Measurements from ENCODE around the gene BACE2.

The BACE2 gene

GRCh38 chr21:41321908-41322495 lies 154.0 kb downstream of the BACE2 start:
- DNase-seq (ENCODE audit: low read depth in 3 of 3) = no peak

- DNase-seq (ENCODE audit: low read depth in 3 of 3) = no peak
Measured at GRCh38 chr21:41322496-41323382, 154.8 kb downstream of the BACE2 start.

- DNase-seq (ENCODE audit: low read depth in 3 of 3) = no peak
Measured at GRCh38 chr21:41325138-41325912, 157.4 kb downstream of the BACE2 start.

DNA sequence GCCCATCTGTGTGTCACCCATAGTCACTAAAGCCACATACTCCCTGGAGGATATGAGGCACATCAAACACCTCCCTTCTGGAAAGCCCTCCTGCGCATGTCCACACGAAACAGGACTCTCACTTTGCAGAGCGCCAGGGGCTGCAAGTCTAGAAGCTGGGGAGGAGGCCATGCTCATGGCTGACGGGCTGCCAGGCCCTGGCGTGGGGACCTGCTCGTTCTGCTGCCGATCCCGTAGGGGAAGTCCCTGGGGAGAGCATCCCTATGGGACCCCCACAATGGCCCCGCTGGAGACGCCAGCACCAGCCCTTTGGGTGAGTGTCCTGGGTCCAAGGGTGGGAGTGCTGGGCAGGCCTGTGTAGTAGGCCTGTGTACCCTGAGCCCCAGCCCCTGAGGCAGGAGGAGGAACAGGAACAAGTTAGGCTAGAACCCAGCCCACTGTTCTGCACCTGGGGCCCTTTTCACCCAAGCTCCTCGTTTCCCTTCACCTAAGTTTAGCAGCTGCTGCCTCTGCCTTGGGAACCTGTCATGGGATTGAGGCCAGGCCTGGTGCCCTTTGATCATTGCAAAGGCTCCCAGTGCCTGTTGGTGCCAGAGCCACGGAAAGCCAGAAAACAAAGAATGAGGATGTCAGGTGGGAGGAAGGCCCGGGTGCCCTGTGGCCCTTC lies 158.6 kb downstream of the BACE2 start:
- no peak for DNase-seq (ENCODE audit: low read depth in 3 of 3)

- no peak for DNase-seq (ENCODE audit: low read depth in 3 of 3)
Measured at GRCh38 chr21:41327753-41328152, 159.8 kb downstream of the BACE2 start.

DNA sequence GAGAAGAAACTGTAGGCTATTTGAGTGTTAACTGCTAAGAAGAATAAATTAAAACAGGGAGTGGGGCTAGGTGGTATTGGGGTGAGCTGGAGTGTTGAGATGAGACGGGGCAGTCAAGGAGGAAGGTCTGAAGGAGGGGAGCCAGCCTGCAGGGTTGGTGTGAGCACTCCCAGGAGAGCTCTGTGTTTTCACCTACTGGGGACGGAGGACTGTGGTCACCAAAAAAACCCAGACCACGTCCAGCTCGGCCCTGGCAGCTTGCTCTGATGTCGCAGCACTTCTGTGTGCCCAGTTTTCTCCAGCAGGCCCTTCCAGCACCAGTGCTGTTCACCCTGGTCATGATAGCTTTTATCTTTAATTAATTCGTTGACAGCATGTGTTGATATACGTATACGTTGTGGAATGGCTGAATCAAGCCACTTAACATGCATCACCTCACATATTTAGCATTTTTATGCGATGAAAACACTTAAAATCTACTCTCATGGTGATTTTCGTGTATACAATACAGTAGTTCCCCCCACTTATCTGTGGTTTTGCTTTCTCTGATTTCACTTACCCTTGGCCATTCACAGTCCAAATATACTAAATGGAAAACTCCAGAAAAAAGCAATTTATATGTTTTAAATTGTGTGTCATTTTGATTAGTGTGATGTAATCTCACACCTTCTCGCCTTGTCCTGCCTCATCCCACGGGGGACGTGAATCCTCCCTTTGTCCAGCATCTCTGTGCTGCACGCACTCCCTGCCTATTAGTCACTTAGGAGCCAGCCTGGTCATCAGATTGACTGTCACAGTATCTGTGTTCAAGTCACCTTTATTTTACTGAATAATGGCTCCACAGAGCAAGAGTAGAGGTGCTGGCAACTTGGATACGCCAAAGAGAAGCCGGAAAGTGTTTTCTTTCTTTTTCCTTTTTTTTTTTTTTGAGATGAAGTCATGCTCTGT lies 161.0 kb downstream of the BACE2 start:
- no peak for DNase-seq (ENCODE audit: low read depth in 3 of 3)

All from stimulated activated CD4-positive, alpha-beta T cell treated with anti-CD3 and anti-CD28 coated beads, TNF-alpha, amount 100 ng/mL, for 48 hours (primary cell).